ENCODE measurements around the gene PRMT6. TPM values are rescaled to one million over a fixed set of nuclear protein-coding genes. Genes with fewer than 3 reads are reported as not detected.

Gene PRMT6
- polyA plus RNA-seq, 3 donors = 1.8 to 16.2 (median 14.7) TPM

GRCh38 chr1:107057197-107058133 is 991 bp downstream of the PRMT6 start:
- Mint-ChIP-seq H3K27ac (peak overlapping the region in 4 of 7 donors; percentile 18 to 90 (median 56)), H3K9me3 (peaks cover 0 to 4% (median 0%) of the 10 kb centered on the region in 7 donors), H3K27me3 (ENCODE audit: low read depth in 3 of 3) (peaks cover 0 to 1% (median 0%) of the 10 kb centered on the region in 3 donors), H3K4me3 (peak overlapping the region; percentile 95 to 99), H3K4me1 (peaks cover 23% of the 10 kb centered on the region), H3K36me3 (peaks cover 10% of the 10 kb centered on the region in 2 donors)
- peak overlapping the region; percentile 78 for H3K9ac ChIP-seq (ENCODE audit: insufficient read depth, low read length, poor library complexity, severe bottlenecking)
- no peaks in the 10 kb centered on the region for H3K27me3 ChIP-seq (ENCODE audit: control insufficient read depth in 2 of 2, insufficient read depth in 2 of 2, low read length in 2 of 2)
- peak overlapping the region in 1 of 2 donors; percentile 70 for H3K27ac ChIP-seq (ENCODE audit: low read depth in 1 of 2, low read length in 2 of 2)
- peak overlapping the region; percentile 95 for H2AFZ ChIP-seq (ENCODE audit: insufficient read depth, low read depth, low read length, poor library complexity, severe bottlenecking)
- peaks cover 0 to 6% of the 10 kb centered on the region in 2 donors for H3K36me3 ChIP-seq (replicated peaks in 1 of 2; ENCODE audit: control insufficient read depth in 1 of 2, insufficient read depth in 2 of 2, low read length in 2 of 2)
- no peaks in the 10 kb centered on the region for H3K9me3 ChIP-seq (replicated peaks in 1 of 2; ENCODE audit: control insufficient read depth in 1 of 2, insufficient read depth in 1 of 2, low read length in 2 of 2)
- 0% methylated on average over 45 of the region's 55 CpGs for WGBS (ENCODE audit: insufficient coverage)
- no peaks in the 10 kb centered on the region for H4K20me1 ChIP-seq (ENCODE audit: insufficient read depth, low read length)
- H3K4me1 ChIP-seq (ENCODE audit: control insufficient read depth in 1 of 2, insufficient read depth in 2 of 2, low read length in 2 of 2) = peaks cover 15% of the 10 kb centered on the region in 2 donors
- H3K4me3 ChIP-seq (replicated peaks in 1 of 3; ENCODE audit: low read depth in 2 of 3, low read length in 3 of 3) = peak overlapping the region; percentile 67 to 98 (median 93)
- peaks cover 7% of the 10 kb centered on the region for H3K79me2 ChIP-seq (ENCODE audit: insufficient read depth, low read length)
- DNase-seq = peak in 2 of 3 donors; percentile 1 to 5
- intact Hi-C loops (cut with micrococcal nuclease) = no loop called here
- H3K4me2 ChIP-seq (replicated peaks; ENCODE audit: extremely low read depth, low read length, poor library complexity, severe bottlenecking) = peak overlapping the region; percentile 91
- TF ChIP-seq CTCF (IDR thresholded peaks at IDR 0.05) = no peak

GRCh38 chr1:107058245-107059032 is 2.0 kb downstream of the PRMT6 start:
- Histone ChIP-seq H3K27me3 (ENCODE audit: control insufficient read depth in 2 of 2, insufficient read depth in 2 of 2, low read length in 2 of 2) (no peaks in the 10 kb centered on the region), H3K9me3 (replicated peaks in 1 of 2; ENCODE audit: control insufficient read depth in 1 of 2, insufficient read depth in 1 of 2, low read length in 2 of 2) (no peaks in the 10 kb centered on the region), H3K4me2 (replicated peaks; ENCODE audit: extremely low read depth, low read length, poor library complexity, severe bottlenecking) (peak overlapping the region; percentile 91), H3K79me2 (ENCODE audit: insufficient read depth, low read length) (peaks cover 7% of the 10 kb centered on the region), H3K36me3 (replicated peaks in 1 of 2; ENCODE audit: control insufficient read depth in 1 of 2, insufficient read depth in 2 of 2, low read length in 2 of 2) (peaks cover 0 to 6% of the 10 kb centered on the region in 2 donors), H4K20me1 (ENCODE audit: insufficient read depth, low read length) (no peaks in the 10 kb centered on the region), H2AFZ (ENCODE audit: insufficient read depth, low read depth, low read length, poor library complexity, severe bottlenecking) (no peak overlapping the region), H3K9ac (ENCODE audit: insufficient read depth, low read length, poor library complexity, severe bottlenecking) (no peak overlapping the region), H3K4me3 (replicated peaks in 1 of 3; ENCODE audit: low read depth in 2 of 3, low read length in 3 of 3) (peak overlapping the region in 1 of 3 experiments; percentile 98), H3K27ac (ENCODE audit: low read depth in 1 of 2, low read length in 2 of 2) (no peak overlapping the region), H3K4me1 (ENCODE audit: control insufficient read depth in 1 of 2, insufficient read depth in 2 of 2, low read length in 2 of 2) (peaks cover 15% of the 10 kb centered on the region in 2 donors)
- peaks cover 23% of the 10 kb centered on the region for H3K4me1 Mint-ChIP-seq
- TF ChIP-seq CTCF (IDR thresholded peaks at IDR 0.05) = no peak
- no peak overlapping the region for H3K27ac Mint-ChIP-seq
- H3K27me3 Mint-ChIP-seq (ENCODE audit: low read depth in 3 of 3) = peaks cover 0 to 1% (median 0%) of the 10 kb centered on the region in 3 donors
- peak overlapping the region in 1 of 2 donors; percentile 32 for H3K4me3 Mint-ChIP-seq
- no CpG with 5 or more reads among the region's 4 CpGs for WGBS (ENCODE audit: insufficient coverage)
- H3K9me3 Mint-ChIP-seq = peaks cover 0 to 4% (median 0%) of the 10 kb centered on the region in 7 donors
- intact Hi-C loops (cut with micrococcal nuclease) = no loop called here
- H3K36me3 Mint-ChIP-seq = peaks cover 10% of the 10 kb centered on the region in 2 donors
- DNase-seq = no peak

Data from CD14-positive monocyte (primary cell).